PC-3 (cell line): ENCODE data around the gene IRS2.

Experiments used
- EZH2 ChIP-seq: fragments of 300-600 bp; sonication (generic); IDR thresholded peaks from one replicate; pipeline ENCODE4 v1.6.1; 2017; ENCODE audit warnings: antibody characterized with exemption, mild to moderate bottlenecking, low read length; ENCODE audit not compliant: unreplicated experiment
- TF ChIP-seq, protein P1 (sequence below): fragments of 300-600 bp; sonication (generic); conservative IDR thresholded peaks from 2 replicates; pipeline ENCODE4 v1.5.1; 2017; ENCODE audit warnings: antibody characterized with exemption, low read depth, mild to moderate bottlenecking, low read length

DNA sequence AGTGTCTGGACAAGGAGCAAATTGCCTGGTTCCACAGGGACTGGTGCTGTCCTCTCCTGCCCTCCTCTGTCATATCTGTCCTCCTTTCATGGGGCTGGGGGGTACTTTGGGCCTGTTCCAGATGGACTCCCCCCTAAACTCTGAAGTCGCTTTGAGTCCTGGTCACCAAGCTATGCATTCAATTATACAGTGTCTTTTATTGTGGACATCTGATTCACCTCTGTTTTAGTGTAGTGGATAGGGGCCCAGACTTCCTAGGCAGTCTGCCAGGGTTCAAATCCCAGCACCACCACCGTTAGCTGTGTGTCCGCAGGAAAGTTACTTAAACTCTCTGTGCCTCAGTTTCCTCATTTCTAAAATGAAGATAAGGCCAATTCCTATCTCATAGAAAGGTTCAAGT is 21.0 kb upstream of the IRS2 start:
- TF ChIP-seq, protein P1, sequence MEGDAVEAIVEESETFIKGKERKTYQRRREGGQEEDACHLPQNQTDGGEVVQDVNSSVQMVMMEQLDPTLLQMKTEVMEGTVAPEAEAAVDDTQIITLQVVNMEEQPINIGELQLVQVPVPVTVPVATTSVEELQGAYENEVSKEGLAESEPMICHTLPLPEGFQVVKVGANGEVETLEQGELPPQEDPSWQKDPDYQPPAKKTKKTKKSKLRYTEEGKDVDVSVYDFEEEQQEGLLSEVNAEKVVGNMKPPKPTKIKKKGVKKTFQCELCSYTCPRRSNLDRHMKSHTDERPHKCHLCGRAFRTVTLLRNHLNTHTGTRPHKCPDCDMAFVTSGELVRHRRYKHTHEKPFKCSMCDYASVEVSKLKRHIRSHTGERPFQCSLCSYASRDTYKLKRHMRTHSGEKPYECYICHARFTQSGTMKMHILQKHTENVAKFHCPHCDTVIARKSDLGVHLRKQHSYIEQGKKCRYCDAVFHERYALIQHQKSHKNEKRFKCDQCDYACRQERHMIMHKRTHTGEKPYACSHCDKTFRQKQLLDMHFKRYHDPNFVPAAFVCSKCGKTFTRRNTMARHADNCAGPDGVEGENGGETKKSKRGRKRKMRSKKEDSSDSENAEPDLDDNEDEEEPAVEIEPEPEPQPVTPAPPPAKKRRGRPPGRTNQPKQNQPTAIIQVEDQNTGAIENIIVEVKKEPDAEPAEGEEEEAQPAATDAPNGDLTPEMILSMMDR = no peak
- TF ChIP-seq EZH2 = no peak
